GM12878 (cell line): ENCODE data around the gene GPI. TPM values are rescaled to one million over a fixed set of nuclear protein-coding genes. Genes with fewer than 3 reads are reported as not detected.

ENCODE experiments used
- EP300 ChIP-seq, 2 experiments: fragments of 150-350 bp in 1 of 2; IDR thresholded peaks; 2 replicates each; pipeline ENCODE4 v1.6.1; 2011 to 2012; ENCODE audit warnings: low read depth in 2 of 2, low read length in 2 of 2, borderline replicate concordance in 1 of 2, improper control_type of control experiment in 1 of 2, inconsistent platforms in 1 of 2; ENCODE audit not compliant: control insufficient read depth in 1 of 2
- FOS ChIP-seq: IDR thresholded peaks from 3 replicates; pipeline ENCODE4 v1.6.1; 2011; ENCODE audit warnings: borderline replicate concordance; ENCODE audit not compliant: insufficient read length; ENCODE audit errors: extremely low read depth
- POLR2AphosphoS5 ChIP-seq: IDR thresholded peaks from 2 replicates; pipeline ENCODE4 v1.6.1; 2011; ENCODE audit warnings: mild to moderate bottlenecking, low read length, inconsistent platforms
- SMARCA5 ChIP-seq: fragments of 450-650 bp; IDR thresholded peaks from 2 replicates; pipeline ENCODE4 v1.6.1; 2017; ENCODE audit warnings: mild to moderate bottlenecking
- ZBED1 ChIP-seq: IDR thresholded peaks from 2 replicates; pipeline ENCODE4 v1.6.1; 2016; ENCODE audit warnings: borderline replicate concordance
- ZBTB40 ChIP-seq: fragments of 450-650 bp; IDR thresholded peaks from 2 replicates; pipeline ENCODE4 v1.6.1; 2016; ENCODE audit warnings: mild to moderate bottlenecking, moderate library complexity, borderline replicate concordance
- polyA plus RNA-seq, 11 experiments: library from polyadenylated mRNA; depleted of rRNA in 4 of 11; unstranded in 6 of 11; stranded (reverse) in 5 of 11; fragments of >200 nt; fragmentation: Nextera tagmentation in 4 of 11; fragmentation: Illumina TruSeq in 1 of 11; extraction: Ambion mirVana in 4 of 11; extraction: Trizol in 1 of 11; gene quantifications; 1 replicate in 1 of 11; 2 replicates in 10 of 11; pipeline versions ENCODE4 v1.2.1 to v1.2.3, GENCODE V29; 2011 to 2016; ENCODE audit warnings: inconsistent platforms in 2 of 11, missing spikeins in 2 of 11, low read depth in 1 of 11
- total RNA-seq, 4 experiments: library from RNA; depleted of rRNA in 3 of 4; stranded (reverse); fragments of >200 nt in 3 of 4; fragmentation: Illumina TruSeq in 1 of 4; extraction: Trizol in 1 of 4; gene quantifications; 2 replicates each; pipeline versions ENCODE4 v1.2.1 to v1.2.3, GENCODE V29; 2013 to 2021
- TF ChIP-seq, protein P1 (sequence below): IDR thresholded peaks from 2 replicates; pipeline ENCODE4 v1.6.1; 2011; ENCODE audit warnings: mild to moderate bottlenecking, low read depth, low read length, moderate library complexity; ENCODE audit not compliant: insufficient replicate concordance
- TF ChIP-seq, protein P2 (sequence below): fragments of 450-650 bp; IDR thresholded peaks from 2 replicates; pipeline ENCODE4 v1.6.1; 2016; ENCODE audit warnings: mild to moderate bottlenecking
- TF ChIP-seq, protein P3 (sequence below): IDR thresholded peaks from 2 replicates; pipeline ENCODE4 v1.6.1; 2011; ENCODE audit warnings: low read depth, mild to moderate bottlenecking, low read length, moderate library complexity, borderline replicate concordance; ENCODE audit errors: extremely low read depth
- TF ChIP-seq, protein P4 (sequence below): IDR thresholded peaks from 2 replicates; pipeline ENCODE4 v1.6.1; 2011; ENCODE audit warnings: borderline replicate concordance, low read depth, mild to moderate bottlenecking, moderate library complexity, mixed read lengths, low read length; ENCODE audit not compliant: insufficient read depth; ENCODE audit errors: extremely low read length

The GPI gene
- total and polyA plus RNA-seq, 10 of the 15 experiments (the other 5 are each of a cell fraction or from before 2014, with no cell fraction given): 124 to 400 (median 190) TPM

DNA sequence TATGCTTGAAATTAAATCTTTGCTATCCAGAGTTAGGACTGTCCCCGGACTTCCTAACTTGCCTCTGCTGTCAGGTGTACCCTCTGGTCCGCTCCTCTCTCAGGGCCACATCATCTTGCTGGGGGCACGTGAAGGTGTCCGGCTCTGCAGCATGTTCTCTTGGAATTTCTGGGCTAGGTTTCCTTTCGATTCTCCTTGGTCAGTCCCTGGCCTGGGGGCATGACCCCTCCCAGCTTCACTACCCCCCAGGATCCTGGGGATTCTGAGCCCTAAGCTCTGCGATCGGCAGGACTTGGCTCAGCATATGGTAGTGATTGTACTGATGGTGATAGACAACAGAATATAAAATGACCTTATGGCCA lies 5.1 kb upstream of the GPI start (continued):
- TF ChIP-seq, protein P1, sequence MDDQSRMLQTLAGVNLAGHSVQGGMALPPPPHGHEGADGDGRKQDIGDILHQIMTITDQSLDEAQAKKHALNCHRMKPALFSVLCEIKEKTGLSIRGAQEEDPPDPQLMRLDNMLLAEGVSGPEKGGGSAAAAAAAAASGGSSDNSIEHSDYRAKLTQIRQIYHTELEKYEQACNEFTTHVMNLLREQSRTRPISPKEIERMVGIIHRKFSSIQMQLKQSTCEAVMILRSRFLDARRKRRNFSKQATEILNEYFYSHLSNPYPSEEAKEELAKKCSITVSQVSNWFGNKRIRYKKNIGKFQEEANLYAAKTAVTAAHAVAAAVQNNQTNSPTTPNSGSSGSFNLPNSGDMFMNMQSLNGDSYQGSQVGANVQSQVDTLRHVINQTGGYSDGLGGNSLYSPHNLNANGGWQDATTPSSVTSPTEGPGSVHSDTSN: no peak
- TF ChIP-seq POLR2AphosphoS5: no peak
- no peak for TF ChIP-seq ZBED1
- no peak for TF ChIP-seq SMARCA5
- TF ChIP-seq, protein P2, sequence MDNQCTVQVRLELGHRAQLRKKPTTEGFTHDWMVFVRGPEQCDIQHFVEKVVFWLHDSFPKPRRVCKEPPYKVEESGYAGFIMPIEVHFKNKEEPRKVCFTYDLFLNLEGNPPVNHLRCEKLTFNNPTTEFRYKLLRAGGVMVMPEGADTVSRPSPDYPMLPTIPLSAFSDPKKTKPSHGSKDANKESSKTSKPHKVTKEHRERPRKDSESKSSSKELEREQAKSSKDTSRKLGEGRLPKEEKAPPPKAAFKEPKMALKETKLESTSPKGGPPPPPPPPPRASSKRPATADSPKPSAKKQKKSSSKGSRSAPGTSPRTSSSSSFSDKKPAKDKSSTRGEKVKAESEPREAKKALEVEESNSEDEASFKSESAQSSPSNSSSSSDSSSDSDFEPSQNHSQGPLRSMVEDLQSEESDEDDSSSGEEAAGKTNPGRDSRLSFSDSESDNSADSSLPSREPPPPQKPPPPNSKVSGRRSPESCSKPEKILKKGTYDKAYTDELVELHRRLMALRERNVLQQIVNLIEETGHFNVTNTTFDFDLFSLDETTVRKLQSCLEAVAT: peak; percentile 98
- TF ChIP-seq, protein P3, sequence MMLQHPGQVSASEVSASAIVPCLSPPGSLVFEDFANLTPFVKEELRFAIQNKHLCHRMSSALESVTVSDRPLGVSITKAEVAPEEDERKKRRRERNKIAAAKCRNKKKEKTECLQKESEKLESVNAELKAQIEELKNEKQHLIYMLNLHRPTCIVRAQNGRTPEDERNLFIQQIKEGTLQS: no peak
- TF ChIP-seq, protein P4, sequence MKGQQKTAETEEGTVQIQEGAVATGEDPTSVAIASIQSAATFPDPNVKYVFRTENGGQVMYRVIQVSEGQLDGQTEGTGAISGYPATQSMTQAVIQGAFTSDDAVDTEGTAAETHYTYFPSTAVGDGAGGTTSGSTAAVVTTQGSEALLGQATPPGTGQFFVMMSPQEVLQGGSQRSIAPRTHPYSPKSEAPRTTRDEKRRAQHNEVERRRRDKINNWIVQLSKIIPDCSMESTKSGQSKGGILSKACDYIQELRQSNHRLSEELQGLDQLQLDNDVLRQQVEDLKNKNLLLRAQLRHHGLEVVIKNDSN: no peak
- no peak for TF ChIP-seq EP300 (IDR thresholded peaks at IDR 0.05; ENCODE audit: borderline replicate concordance in 1 of 2, control insufficient read depth in 1 of 2, low read depth in 2 of 2, low read length in 2 of 2)
- peak; percentile 58; the same call in 1 of the 2 replicates for TF ChIP-seq ZBTB40
- TF ChIP-seq FOS: no peak
- TF ChIP-seq, all 136 proteins: peak for 3
